Memory B cell (primary cell): Measurements from ENCODE around the gene WHRN.

Experiments used
- ATAC-seq: fragments of 150-1000 bp; cut with Tn5 transposase; 2 replicates; pipeline ENCODE4 v1.10.0; 2021; ENCODE audit warnings: low read depth, mild to moderate bottlenecking, moderate library complexity
- DNase-seq, 2 donors: peaks; one replicate each; pipeline ENCODE4 v3.0.0; 2022; ENCODE audit warnings: low spot score in 2 of 2
- H3K27ac Mint-ChIP-seq: one replicate; pipeline ENCODE4 v1.8.0; 2022; ENCODE audit warnings: mild to moderate bottlenecking, moderate library complexity, mixed read lengths
- H3K27me3 Mint-ChIP-seq: one replicate; pipeline ENCODE4 v1.8.0; 2022; ENCODE audit warnings: mixed read lengths
- H3K36me3 Mint-ChIP-seq: one replicate; pipeline ENCODE4 v1.8.0; 2022; ENCODE audit warnings: mild to moderate bottlenecking, mixed read lengths
- H3K4me1 Mint-ChIP-seq: one replicate; pipeline ENCODE4 v1.8.0; 2022; ENCODE audit warnings: mixed read lengths
- H3K4me3 Mint-ChIP-seq: one replicate; pipeline ENCODE4 v1.8.0; 2022; ENCODE audit warnings: mild to moderate bottlenecking, moderate library complexity, mixed read lengths
- H3K9me3 Mint-ChIP-seq: one replicate; pipeline ENCODE4 v1.8.0; 2022; ENCODE audit warnings: mixed read lengths

WHRN gene

GRCh38 chr9:114386886-114387679 lies 118.2 kb downstream of the WHRN start:
- Mint-ChIP-seq H3K4me1 (peaks cover 64% of the 10 kb centered on the region), H3K27me3 (no peaks in the 10 kb centered on the region), H3K4me3 (peak overlapping the region; percentile 95), H3K27ac (peak overlapping the region; percentile 92), H3K36me3 (peaks cover 18% of the 10 kb centered on the region), H3K9me3 (no peaks in the 10 kb centered on the region)
- DNase-seq (no peak), ATAC-seq (no peak)

DNA sequence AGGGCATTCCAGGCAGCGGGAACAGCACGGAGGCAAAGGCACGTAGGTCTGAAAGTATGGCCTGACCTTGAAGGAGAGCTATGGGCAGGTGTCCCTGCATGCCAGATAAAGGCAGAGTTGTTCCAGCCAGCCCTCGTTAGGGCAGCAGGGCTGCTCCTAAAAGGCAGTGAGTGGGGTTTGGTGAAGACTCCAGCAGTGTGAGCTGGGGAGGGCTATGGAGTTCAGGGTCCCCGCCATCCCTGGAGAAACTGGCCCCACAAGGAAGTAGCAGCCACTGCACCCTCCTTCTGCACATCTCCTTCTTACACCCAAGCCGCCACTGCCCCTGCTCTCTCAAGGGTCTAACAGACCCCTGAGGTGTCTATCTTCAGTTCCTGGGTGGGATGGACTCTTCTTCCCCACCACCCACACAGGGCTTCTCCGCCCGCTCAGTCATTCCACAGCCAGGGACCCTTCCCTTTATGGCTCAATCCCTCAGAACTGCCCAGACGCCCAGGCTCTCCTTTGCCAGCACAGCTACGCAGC lies 118.8 kb downstream of the WHRN start:
- DNase-seq, result no peak

DNA sequence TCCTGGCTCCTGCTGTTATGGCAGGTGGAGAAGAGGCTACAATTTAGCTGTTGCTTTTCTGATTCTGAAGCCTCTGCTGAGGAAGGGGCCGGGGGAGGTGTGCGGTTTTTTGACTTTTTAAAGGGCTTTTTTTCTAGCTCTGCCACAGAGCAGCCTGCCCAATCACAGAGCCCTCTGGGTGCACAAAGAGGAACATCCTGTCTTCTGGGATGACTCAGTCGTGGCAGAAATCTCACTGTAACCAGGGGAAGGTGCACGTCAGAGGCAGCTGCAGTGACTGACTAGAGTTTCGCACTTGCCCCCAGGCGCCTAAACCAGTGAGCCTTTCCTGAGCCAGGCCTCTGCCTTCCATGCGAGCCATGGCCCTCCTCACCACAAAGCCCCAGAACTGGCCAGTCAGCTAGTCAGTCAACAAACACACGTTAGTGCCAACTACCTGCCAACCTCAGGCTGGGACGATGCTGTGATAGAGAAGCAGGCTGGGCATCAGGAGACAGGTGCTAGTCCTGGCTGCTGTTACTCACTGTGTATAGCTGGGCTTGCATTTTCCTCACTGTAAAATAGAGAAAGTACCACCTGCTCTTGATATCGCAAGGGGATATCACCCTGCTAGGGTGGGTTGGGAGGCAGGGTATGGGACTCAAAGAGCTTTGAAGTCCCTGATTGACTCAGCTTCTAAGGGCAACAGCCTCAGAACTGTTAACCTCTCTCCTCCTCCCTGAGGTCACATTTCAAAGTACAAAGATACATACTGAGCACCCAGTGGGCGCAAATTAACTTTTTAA lies 119.7 kb downstream of the WHRN start:
- Mint-ChIP-seq H3K36me3 (peaks cover 17% of the 10 kb centered on the region), H3K27ac (peak overlapping the region; percentile 92), H3K9me3 (no peaks in the 10 kb centered on the region), H3K4me1 (peaks cover 57% of the 10 kb centered on the region), H3K27me3 (no peaks in the 10 kb centered on the region), H3K4me3 (peak overlapping the region; percentile 95)
- peak; percentile 77 to 81 for DNase-seq
- peak; percentile 86 for ATAC-seq

More for the DNA sequence above, 118.8 kb downstream of the WHRN start:
- peak overlapping the region; percentile 92 for H3K27ac Mint-ChIP-seq
- no peaks in the 10 kb centered on the region for H3K9me3 Mint-ChIP-seq
- peaks cover 65% of the 10 kb centered on the region for H3K4me1 Mint-ChIP-seq
- peaks cover 17% of the 10 kb centered on the region for H3K36me3 Mint-ChIP-seq
- peak overlapping the region; percentile 95 for H3K4me3 Mint-ChIP-seq
- no peaks in the 10 kb centered on the region for H3K27me3 Mint-ChIP-seq
- no peak for ATAC-seq

- peak overlapping the region; percentile 95 for H3K4me3 Mint-ChIP-seq
- peaks cover 54% of the 10 kb centered on the region for H3K4me1 Mint-ChIP-seq
- no peaks in the 10 kb centered on the region for H3K27me3 Mint-ChIP-seq
- ATAC-seq (no peak), DNase-seq (no peak)
- H3K36me3 Mint-ChIP-seq, result peaks cover 18% of the 10 kb centered on the region
- no peaks in the 10 kb centered on the region for H3K9me3 Mint-ChIP-seq
- peak overlapping the region; percentile 92 for H3K27ac Mint-ChIP-seq
Observed at GRCh38 chr9:114384836-114385396, 120.4 kb downstream of the WHRN start.

GRCh38 chr9:114384341-114384740 lies 120.9 kb downstream of the WHRN start:
- Mint-ChIP-seq H3K4me1 (peaks cover 50% of the 10 kb centered on the region), H3K4me3 (peak overlapping the region; percentile 95), H3K27me3 (no peaks in the 10 kb centered on the region), H3K9me3 (no peaks in the 10 kb centered on the region), H3K36me3 (peaks cover 18% of the 10 kb centered on the region), H3K27ac (peak overlapping the region; percentile 92)
- ATAC-seq (no peak), DNase-seq (no peak)

DNA sequence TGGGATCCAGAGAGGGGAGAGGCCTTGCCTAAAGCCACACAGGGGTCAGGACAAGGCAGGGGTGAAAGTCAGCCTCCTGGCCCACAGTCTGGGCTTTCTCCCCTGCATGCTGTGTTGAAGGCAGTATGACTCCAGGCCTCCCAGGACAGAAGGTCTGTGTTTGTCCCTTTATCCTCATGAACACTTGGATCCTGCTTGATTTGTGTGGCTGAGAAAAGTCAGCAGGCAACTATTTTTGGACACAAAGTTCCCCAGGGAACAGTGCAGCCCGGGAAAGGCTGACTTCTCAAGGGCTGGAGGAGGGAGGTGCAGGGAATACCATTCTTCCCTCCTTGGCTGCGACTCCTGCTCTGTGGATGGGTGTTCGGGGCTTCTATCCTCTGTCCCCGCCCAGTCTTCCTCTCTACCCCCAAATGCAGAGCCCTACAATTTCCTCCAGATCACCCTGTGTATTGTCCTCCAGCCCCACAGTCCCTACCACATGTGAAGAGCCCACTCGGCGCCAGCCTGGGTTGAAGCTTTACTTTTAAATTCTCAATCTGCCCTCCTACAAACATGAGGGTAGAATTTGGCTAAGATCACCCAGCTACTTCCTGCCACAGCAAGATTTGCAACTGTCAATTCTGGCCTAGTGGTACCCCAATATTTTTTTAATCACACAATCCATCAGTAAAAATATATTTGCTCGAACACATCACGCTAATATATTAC lies 121.6 kb downstream of the WHRN start:
- peaks cover 18% of the 10 kb centered on the region for H3K36me3 Mint-ChIP-seq

DNA sequence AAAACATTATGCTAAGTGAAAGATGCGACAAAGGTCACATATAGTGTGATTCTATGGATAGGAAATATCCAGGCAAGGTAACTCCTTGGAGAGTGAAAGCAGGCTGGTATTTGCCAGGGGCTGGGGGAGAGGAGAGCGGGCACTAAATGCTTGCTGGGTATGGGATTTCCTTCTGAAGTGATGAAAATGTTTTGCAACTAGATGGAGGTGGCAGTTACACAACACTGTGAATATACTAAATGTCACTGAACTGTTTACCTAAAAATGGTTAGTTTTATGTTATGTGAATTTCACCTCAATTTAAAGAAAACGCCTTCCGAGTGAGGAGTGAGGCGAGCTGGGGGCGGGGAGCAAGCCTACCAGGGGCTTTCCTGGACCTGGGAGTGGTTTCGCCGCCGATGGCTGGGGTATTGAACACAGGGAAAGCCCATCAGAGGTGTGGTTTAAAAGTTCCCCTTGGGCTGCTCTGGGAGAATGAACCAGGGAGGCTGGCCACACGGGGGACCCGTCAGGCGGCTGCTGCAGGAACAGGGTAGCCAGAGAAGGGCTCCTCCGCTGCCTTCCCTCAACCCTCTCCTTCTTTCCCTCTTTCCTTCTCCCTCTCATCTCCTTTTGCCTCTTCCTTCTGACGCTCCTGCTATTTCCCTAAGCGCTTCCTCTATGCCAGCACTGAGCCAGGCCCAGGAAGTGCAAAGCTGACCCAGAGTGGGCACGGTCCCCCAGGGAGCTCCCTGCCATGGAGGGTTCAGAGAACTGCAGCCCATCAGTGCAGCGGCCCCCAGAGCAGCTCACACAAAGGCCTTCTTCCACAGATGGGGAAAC lies 122.4 kb downstream of the WHRN start:
- peak overlapping the region; percentile 95 for H3K4me3 Mint-ChIP-seq
- peak overlapping the region; percentile 92 for H3K27ac Mint-ChIP-seq
- H3K9me3 Mint-ChIP-seq, result no peaks in the 10 kb centered on the region
- H3K4me1 Mint-ChIP-seq, result peaks cover 50% of the 10 kb centered on the region
- ATAC-seq, result peak; percentile 54
- H3K27me3 Mint-ChIP-seq, result no peaks in the 10 kb centered on the region
- peak; percentile 53 to 59 for DNase-seq
- H3K36me3 Mint-ChIP-seq, result peaks cover 25% of the 10 kb centered on the region

More for the DNA sequence above, 121.6 kb downstream of the WHRN start:
- Mint-ChIP-seq H3K4me1 (peaks cover 49% of the 10 kb centered on the region), H3K27ac (peak overlapping the region; percentile 92), H3K27me3 (no peaks in the 10 kb centered on the region), H3K9me3 (no peaks in the 10 kb centered on the region), H3K4me3 (peak overlapping the region; percentile 95)
- DNase-seq (no peak), ATAC-seq (no peak)

DNA sequence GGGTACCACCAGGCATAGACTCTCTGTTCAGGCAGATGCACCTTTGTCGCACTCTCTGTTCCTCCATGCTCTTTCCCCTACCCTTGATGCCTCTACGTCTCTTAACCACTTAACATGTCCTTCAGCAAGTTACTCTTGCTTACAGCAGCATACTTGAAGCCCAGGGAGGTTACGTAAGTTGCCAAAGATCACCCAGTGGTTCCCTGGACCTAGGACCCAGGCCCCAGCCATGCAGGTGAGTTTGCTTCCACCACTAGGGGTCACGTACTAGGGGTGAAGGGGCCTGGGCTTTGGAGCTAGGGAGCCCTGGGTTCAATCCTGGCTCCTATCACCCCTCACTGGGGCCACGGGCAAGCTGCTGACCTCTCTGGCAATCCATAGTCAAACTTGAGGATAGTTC lies 126.4 kb downstream of the WHRN start:
- H3K4me3 Mint-ChIP-seq, result no peak overlapping the region

GRCh38 chr9:114378016-114378415 lies 127.3 kb downstream of the WHRN start:
- ATAC-seq (no peak), DNase-seq (no peak)
- H3K27me3 Mint-ChIP-seq, result no peaks in the 10 kb centered on the region
- H3K4me1 Mint-ChIP-seq, result peaks cover 51% of the 10 kb centered on the region
- no peak overlapping the region for H3K4me3 Mint-ChIP-seq
- H3K9me3 Mint-ChIP-seq, result no peaks in the 10 kb centered on the region
- H3K36me3 Mint-ChIP-seq, result peaks cover 38% of the 10 kb centered on the region
- H3K27ac Mint-ChIP-seq, result peak overlapping the region; percentile 89

More for the DNA sequence above, 126.4 kb downstream of the WHRN start:
- peak overlapping the region; percentile 89 for H3K27ac Mint-ChIP-seq
- peaks cover 54% of the 10 kb centered on the region for H3K4me1 Mint-ChIP-seq
- no peaks in the 10 kb centered on the region for H3K9me3 Mint-ChIP-seq
- H3K27me3 Mint-ChIP-seq, result no peaks in the 10 kb centered on the region
- H3K36me3 Mint-ChIP-seq, result peaks cover 38% of the 10 kb centered on the region
- no peak for ATAC-seq
- no peak for DNase-seq

GRCh38 chr9:114376586-114377445 lies 128.5 kb downstream of the WHRN start:
- DNase-seq (no peak), ATAC-seq (no peak)
- H3K9me3 Mint-ChIP-seq, result no peaks in the 10 kb centered on the region
- H3K27ac Mint-ChIP-seq, result peak overlapping the region; percentile 36
- peaks cover 51% of the 10 kb centered on the region for H3K4me1 Mint-ChIP-seq
- peaks cover 38% of the 10 kb centered on the region for H3K36me3 Mint-ChIP-seq
- no peaks in the 10 kb centered on the region for H3K27me3 Mint-ChIP-seq
- no peak overlapping the region for H3K4me3 Mint-ChIP-seq

GRCh38 chr9:114375386-114376175 lies 129.7 kb downstream of the WHRN start:
- H3K27me3 Mint-ChIP-seq, result no peaks in the 10 kb centered on the region
- no peak overlapping the region for H3K4me3 Mint-ChIP-seq
- peak overlapping the region; percentile 80 for H3K27ac Mint-ChIP-seq
- peaks cover 62% of the 10 kb centered on the region for H3K4me1 Mint-ChIP-seq
- no peaks in the 10 kb centered on the region for H3K9me3 Mint-ChIP-seq
- no peak for ATAC-seq
- H3K36me3 Mint-ChIP-seq, result peaks cover 38% of the 10 kb centered on the region
- DNase-seq, result no peak
